Right ventricle myocardium superior (tissue), 1 donor: ENCODE measurements around the gene NOS1AP. TPM values are rescaled to one million over a fixed set of nuclear protein-coding genes. Genes with fewer than 3 reads are reported as not detected.

ENCODE experiments used
- ATAC-seq: fragments of 200-7000 bp; cut with Tn5 transposase; one replicate; pipeline ENCODE4 v1.9.1; 2020; ENCODE audit warnings: mild to moderate bottlenecking; ENCODE audit not compliant: poor library complexity
- DNase-seq: peaks from one replicate; pipeline ENCODE4 v3.0.0-alpha.2; 2020
- intact Hi-C: fragments of 100-400 bp; cut with DNase I; formaldehyde crosslinking; loops from one replicate; pipeline ENCODE4 v1.11.2; 2022
- total RNA-seq: library from RNA; stranded (reverse); fragmentation: NEBNext Ultra II Directional; extraction: Animal tissue kit (Norgen Biotek cat#: 25700); gene quantifications from one replicate; pipeline ENCODE4 v1.2.1, GENCODE V29; 2021
- donor health status: DM: no; HTN: yes; CAD: no; lungs with severe emphysema.

Gene NOS1AP
- total RNA-seq, 1 donor from 2014 or later, result 4.6 TPM

- intact Hi-C loops, result no loop called here
- no peak for DNase-seq
- no peak for ATAC-seq
Observed at GRCh38 chr1:162374406-162374805, 304.9 kb downstream of the NOS1AP start.

- ATAC-seq, result no peak
- no peak for DNase-seq
- intact Hi-C loops, result no loop called here
Observed at GRCh38 chr1:162375463-162375862, 306.0 kb downstream of the NOS1AP start.

GRCh38 chr1:162376691-162377090, 307.2 kb downstream of the NOS1AP start, which contains the start of gene SPATA46:
TSS of gene SPATA46 (minus strand) at chr1:162376854. CDS start at chr1:162376790, 64 bp downstream.
- intact Hi-C loops, result no loop called here

GRCh38 chr1:162380061-162380846, 310.8 kb downstream of the NOS1AP start:
- DNase-seq (no peak), ATAC-seq (no peak)
- intact Hi-C loops, result no loop called here

More at GRCh38 chr1:162376691-162377090, 307.2 kb downstream of the NOS1AP start, which contains the start of gene SPATA46:
- DNase-seq (no peak), ATAC-seq (no peak)

GRCh38 chr1:162381383-162381782, 311.9 kb downstream of the NOS1AP start, which contains the start of gene C1orf226:
TSS of gene C1orf226 (plus strand) at chr1:162381728. CDS start at chr1:162381902, 174 bp downstream.
- intact Hi-C loops, result no loop called here
- DNase-seq, result no peak
- ATAC-seq, result no peak

GRCh38 chr1:162381941-162382750, 312.7 kb downstream of the NOS1AP start:
- intact Hi-C loops, result no loop called here
- ATAC-seq (no peak), DNase-seq (no peak)

- DNase-seq (no peak), ATAC-seq (no peak)
- intact Hi-C loops, result no loop called here
Observed at GRCh38 chr1:162383091-162383490, 313.6 kb downstream of the NOS1AP start.

GRCh38 chr1:162383516-162383915, 314.0 kb downstream of the NOS1AP start:
- no peak for ATAC-seq
- intact Hi-C loops, result no loop called here
- DNase-seq, result no peak

- ATAC-seq (no peak), DNase-seq (no peak)
- intact Hi-C loops, result no loop called here
Observed at GRCh38 chr1:162384116-162384515, 314.6 kb downstream of the NOS1AP start.

- intact Hi-C loops, result no loop called here
- no peak for ATAC-seq
- no peak for DNase-seq
Observed at GRCh38 chr1:162384601-162385279, 315.2 kb downstream of the NOS1AP start.

GRCh38 chr1:162385280-162385623, 315.8 kb downstream of the NOS1AP start:
- ATAC-seq (no peak), DNase-seq (no peak)
- intact Hi-C loops, result no loop called here

- intact Hi-C loops, result no loop called here
- no peak for ATAC-seq
- DNase-seq, result no peak
Observed at GRCh38 chr1:162385702-162386101, 316.2 kb downstream of the NOS1AP start.

- ATAC-seq (no peak), DNase-seq (no peak)
- intact Hi-C loops, result no loop called here
Observed at GRCh38 chr1:162386292-162387225, 317.1 kb downstream of the NOS1AP start.

- intact Hi-C loops, result no loop called here
- ATAC-seq (no peak), DNase-seq (no peak)
Observed at GRCh38 chr1:162387226-162388082, 318.0 kb downstream of the NOS1AP start.

GRCh38 chr1:162388083-162388594, 318.6 kb downstream of the NOS1AP start:
- no peak for ATAC-seq
- DNase-seq, result no peak
- intact Hi-C loops, result no loop called here

GRCh38 chr1:162388615-162389014, 319.1 kb downstream of the NOS1AP start:
- ATAC-seq (no peak), DNase-seq (no peak)
- intact Hi-C loops, result no loop called here
